Right renal cortex interstitium (tissue), 3 donors: Measurements from ENCODE around the gene NAIF1. TPM values are rescaled to one million over a fixed set of nuclear protein-coding genes. Genes with fewer than 3 reads are reported as not detected.
"Not testable (repeated sequence)": the region's sequence is repeated elsewhere in the genome, so short reads cannot be mapped to it uniquely, and the experiment has no call there.

ENCODE experiments used
- DNase-seq, 3 donors: peaks; one replicate each; pipeline ENCODE4 v3.0.0-alpha.2; 2013; ENCODE audit warnings: low read depth in 3 of 3, low spot score in 2 of 3
- polyA plus RNA-seq, 3 donors: library from polyadenylated mRNA; unstranded; fragments of 120-200 nt; gene quantifications; one replicate each; pipeline ENCODE4 v1.2.1, GENCODE V29; 2013; ENCODE audit not compliant: insufficient read length in 3 of 3

NAIF1 gene
- polyA plus RNA-seq, 3 donors, result 9.5 to 11.0 (median 9.6) TPM

- not testable (repeated sequence) for DNase-seq
Observed at GRCh38 chr9:128036522-128036921, 30.6 kb downstream of the NAIF1 start.

GRCh38 chr9:128034821-128035652, 32.1 kb downstream of the NAIF1 start:
- DNase-seq, result no peak

- DNase-seq, result no peak
Observed at GRCh38 chr9:128033609-128034008, 33.5 kb downstream of the NAIF1 start.

- DNase-seq, result no peak
Observed at GRCh38 chr9:128027705-128028104, 39.4 kb downstream of the NAIF1 start.

GRCh38 chr9:128026773-128027541, 40.2 kb downstream of the NAIF1 start:
- no peak for DNase-seq

GRCh38 chr9:128026255-128026772, 40.8 kb downstream of the NAIF1 start:
- no peak for DNase-seq

GRCh38 chr9:128025736-128026135, 41.4 kb downstream of the NAIF1 start:
- DNase-seq, result no peak

- DNase-seq, result no peak
Observed at GRCh38 chr9:128024761-128025308, 42.3 kb downstream of the NAIF1 start.

GRCh38 chr9:128023671-128024070, 43.4 kb downstream of the NAIF1 start:
- not testable (repeated sequence) for DNase-seq

GRCh38 chr9:128022886-128023285, 44.2 kb downstream of the NAIF1 start:
- DNase-seq, result no peak

GRCh38 chr9:128021098-128021497, 46.0 kb downstream of the NAIF1 start:
- DNase-seq, result no peak

- no peak for DNase-seq
Observed at GRCh38 chr9:128020692-128021091, 46.4 kb downstream of the NAIF1 start.

GRCh38 chr9:128015696-128016095, 51.4 kb downstream of the NAIF1 start:
- no peak for DNase-seq

Other genes starting within 250 kb of the NAIF1 start
- gene ENG, start 212.7 kb downstream of the NAIF1 start, polyA plus RNA-seq, result 10 to 100 TPM; 72.5 to 78.1 (median 74.0) TPM
- 10 to 100 TPM; 33.9 to 40.0 (median 36.4) TPM for gene AK1, start 189.6 kb downstream of the NAIF1 start, polyA plus RNA-seq
- gene ST6GALNAC6, start 167.7 kb downstream of the NAIF1 start, polyA plus RNA-seq, result 10 to 100 TPM; 39.7 to 47.3 (median 43.1) TPM
- gene ST6GALNAC4, start 150.3 kb downstream of the NAIF1 start, polyA plus RNA-seq, result 10 to 100 TPM; 10.6 to 11.8 (median 11.6) TPM
- gene PIP5KL1, start 136.5 kb downstream of the NAIF1 start, polyA plus RNA-seq, result 1 to 10 TPM; 1.1 to 1.6 (median 1.1) TPM
- 10 to 100 TPM; 33.3 to 37.4 (median 36.5) TPM for gene DPM2, start 129.5 kb downstream of the NAIF1 start, polyA plus RNA-seq
- gene EEIG1, start 86.3 kb downstream of the NAIF1 start, polyA plus RNA-seq, result 10 to 100 TPM; 23.3 to 33.9 (median 26.6) TPM
- gene SLC25A25, start 912 bp upstream of the NAIF1 start, polyA plus RNA-seq, result 10 to 100 TPM; 12.8 to 14.0 (median 13.4) TPM
- 10 to 100 TPM; 35.2 to 43.5 (median 39.2) TPM for gene PTGES2, start 60.4 kb upstream of the NAIF1 start, polyA plus RNA-seq
- gene LCN2, start 82.1 kb upstream of the NAIF1 start, polyA plus RNA-seq, result under 1 TPM; 0.29 to 0.86 (median 0.79) TPM
- gene BBLN, start 92.9 kb upstream of the NAIF1 start, polyA plus RNA-seq, result 10 to 100 TPM; 27.6 to 36.7 (median 30.9) TPM
- 100 to 1,000 TPM; 105 to 106 (median 106) TPM for gene CIZ1, start 124.3 kb upstream of the NAIF1 start, polyA plus RNA-seq
- gene DNM1, start 136.1 kb upstream of the NAIF1 start, polyA plus RNA-seq, result 10 to 100 TPM; 72.8 to 78.4 (median 74.6) TPM
- 10 to 100 TPM; 67.6 to 71.2 (median 67.6) TPM for gene GOLGA2, start 208.7 kb upstream of the NAIF1 start, polyA plus RNA-seq
- gene SWI5, start 209.0 kb upstream of the NAIF1 start, polyA plus RNA-seq, result 10 to 100 TPM; 33.7 to 36.4 (median 36.1) TPM